GM18870 (cell line): ENCODE results near the gene SCARB2.

Experiments
- ATAC-seq: cut with Tn5 transposase; IDR thresholded peaks from one replicate; pipeline ENCODE4 v1.9.1; 2021; ENCODE audit warnings: moderate library complexity; ENCODE audit not compliant: unreplicated experiment

The SCARB2 gene

GRCh38 chr4:76200771-76201231, 12.8 kb downstream of the SCARB2 start:
- ATAC-seq = no peak

GRCh38 chr4:76199664-76200211, 13.9 kb downstream of the SCARB2 start:
- ATAC-seq = peak; percentile 87

GRCh38 chr4:76198411-76199237, 15.0 kb downstream of the SCARB2 start:
- ATAC-seq = peak; percentile 47

GRCh38 chr4:76197971-76198410, 15.6 kb downstream of the SCARB2 start:
- ATAC-seq = peak; percentile 14

- ATAC-seq = no peak
Observed at GRCh38 chr4:76197031-76197743, 16.4 kb downstream of the SCARB2 start.

GRCh38 chr4:76196376-76196775, 17.2 kb downstream of the SCARB2 start:
- ATAC-seq = no peak

GRCh38 chr4:76195326-76195725, 18.3 kb downstream of the SCARB2 start:
- no peak for ATAC-seq

- ATAC-seq = no peak
Observed at GRCh38 chr4:76194325-76194724, 19.3 kb downstream of the SCARB2 start.

- ATAC-seq = no peak
Observed at GRCh38 chr4:76192236-76192635, 21.4 kb downstream of the SCARB2 start.

GRCh38 chr4:76188557-76188956, 25.1 kb downstream of the SCARB2 start:
- no peak for ATAC-seq

GRCh38 chr4:76188149-76188548, 25.5 kb downstream of the SCARB2 start:
- ATAC-seq = no peak

- no peak for ATAC-seq
Observed at GRCh38 chr4:76187152-76187551, 26.5 kb downstream of the SCARB2 start.

GRCh38 chr4:76182463-76182862, 31.2 kb downstream of the SCARB2 start:
- no peak for ATAC-seq

GRCh38 chr4:76179398-76180318, 34.0 kb downstream of the SCARB2 start:
- peak; percentile 65 for ATAC-seq

- ATAC-seq = no peak
Observed at GRCh38 chr4:76178296-76178695, 35.3 kb downstream of the SCARB2 start.

GRCh38 chr4:76177709-76178108, 35.9 kb downstream of the SCARB2 start:
- ATAC-seq = no peak

GRCh38 chr4:76175336-76175735, 38.3 kb downstream of the SCARB2 start:
- no peak for ATAC-seq

- no peak for ATAC-seq
Observed at GRCh38 chr4:76174216-76174615, 39.4 kb downstream of the SCARB2 start.

- no peak for ATAC-seq
Observed at GRCh38 chr4:76168688-76169087, 44.9 kb downstream of the SCARB2 start.

GRCh38 chr4:76166480-76166879, 47.1 kb downstream of the SCARB2 start:
- ATAC-seq = no peak

- ATAC-seq = no peak
Observed at GRCh38 chr4:76160355-76160754, 53.3 kb downstream of the SCARB2 start.
